H1 (cell line): ENCODE data around the gene PIGK. TPM values are rescaled to one million over a fixed set of nuclear protein-coding genes. Genes with fewer than 3 reads are reported as not detected.

Source experiments
- CTCF ChIA-PET: fragments of 300-600 bp; sonication (Branson Sonifier 250); formaldehyde crosslinking; loops from one replicate; lab custom pipeline; 2021; ENCODE audit not compliant: partially characterized antibody; lab: Charles Lee
- POLR2A ChIA-PET: fragments of 300-600 bp; sonication (Branson Sonifier 250); formaldehyde crosslinking; loops from one replicate; lab custom pipeline; 2021; ENCODE audit warnings: inconsistent platforms; ENCODE audit not compliant: partially characterized antibody; lab: Charles Lee
- DNase-seq, 2 experiments: peaks; one replicate each; pipeline versions ENCODE4 v3.0.0 to v3.0.0-alpha.2; 2010 to 2022; ENCODE audit warnings: low spot score in 2 of 2, low read depth in 1 of 2, mixed read lengths in 1 of 2
- FAIRE-seq: peaks from 2 replicates; lab custom pipeline; 2011; peaks lifted over from hg19 to GRCh38; lab: Jason Lieb, UNC
- H2AFZ ChIP-seq: 2 replicates; pipeline ENCODE4 v1.8.1; 2012; ENCODE audit warnings: low read length, inconsistent platforms
- H2AK5ac ChIP-seq: 2 replicates; pipeline ENCODE4 v1.6.1; 2013; ENCODE audit warnings: low read depth, low read length
- H2BK120ac ChIP-seq: replicated peaks from 2 replicates; pipeline ENCODE3; 2013; ENCODE audit warnings: low read depth, low read length, inconsistent platforms
- H2BK12ac ChIP-seq: 2 replicates; pipeline ENCODE4 v1.6.1; 2013; ENCODE audit warnings: low read depth, low read length
- H2BK15ac ChIP-seq: 2 replicates; pipeline ENCODE4 v1.6.1; 2013; ENCODE audit warnings: low read length
- H2BK20ac ChIP-seq: 2 replicates; pipeline ENCODE4 v1.6.1; 2013; ENCODE audit warnings: low read length
- H2BK5ac ChIP-seq: 2 replicates; pipeline ENCODE4 v1.6.1; 2013; ENCODE audit warnings: low read depth, low read length
- H3K14ac ChIP-seq: 2 replicates; pipeline ENCODE4 v1.6.1; 2013; ENCODE audit warnings: inconsistent platforms; ENCODE audit not compliant: insufficient read length
- H3K18ac ChIP-seq: 2 replicates; pipeline ENCODE4 v1.6.1; 2013; ENCODE audit warnings: low read length; ENCODE audit errors: extremely low read depth
- H3K23ac ChIP-seq: 2 replicates; pipeline ENCODE4 v1.6.1; 2013; ENCODE audit warnings: inconsistent platforms; ENCODE audit not compliant: insufficient read length
- H3K23me2 ChIP-seq: 2 replicates; pipeline ENCODE4 v1.6.1; 2013; ENCODE audit warnings: low read depth, low read length
- H3K27ac ChIP-seq: 2 replicates; pipeline ENCODE4 v1.6.1; 2011; ENCODE audit warnings: low read depth, low read length, inconsistent platforms
- H3K27me3 ChIP-seq, 4 experiments: replicated peaks in 1 of 4; 1 replicate in 1 of 4; 2 replicates in 3 of 4; pipeline versions ENCODE4 v1.6.1 to v1.8.1; 2011 to 2013; ENCODE audit warnings: low read length in 3 of 4, mild to moderate bottlenecking in 3 of 4, inconsistent platforms in 2 of 4, mixed read lengths in 2 of 4, moderate library complexity in 1 of 4; ENCODE audit not compliant: control insufficient read depth in 3 of 4, insufficient read depth in 3 of 4; ENCODE audit errors: extremely low read depth in 1 of 4
- H3K36me3 ChIP-seq, 4 experiments: 2 replicates each; pipeline versions ENCODE4 v1.6.1 to v1.8.1; 2011 to 2013; ENCODE audit warnings: mild to moderate bottlenecking in 4 of 4, low read length in 3 of 4, moderate library complexity in 2 of 4, control low read depth in 1 of 4, inconsistent platforms in 1 of 4; ENCODE audit not compliant: insufficient read depth in 4 of 4, control insufficient read depth in 2 of 4
- H3K4ac ChIP-seq: replicated peaks from 2 replicates; pipeline ENCODE3; 2013; ENCODE audit warnings: low read length, low read depth, mixed read lengths, inconsistent platforms; ENCODE audit not compliant: insufficient read length
- H3K4me1 ChIP-seq, 4 experiments: replicated peaks in 1 of 4; 1 replicate in 1 of 4; 2 replicates in 3 of 4; pipeline versions ENCODE4 v1.6.1 to v1.8.1; 2011 to 2013; ENCODE audit warnings: low read length in 3 of 4, inconsistent platforms in 2 of 4, mixed read lengths in 1 of 4; ENCODE audit not compliant: insufficient read depth in 4 of 4, control insufficient read depth in 3 of 4
- H3K4me2 ChIP-seq, 2 experiments: 2 replicates each; pipeline versions ENCODE4 v1.6.1 to v1.8.1; 2011 to 2013; ENCODE audit warnings: low read depth in 2 of 2, low read length in 2 of 2, control low read depth in 1 of 2, inconsistent platforms in 1 of 2, mild to moderate bottlenecking in 1 of 2; ENCODE audit not compliant: insufficient read depth in 1 of 2
- H3K4me3 ChIP-seq, 4 experiments: fragments of 200-600, 300-600 bp in 1 of 4; sonication (generic), shearing (Covaris generic), sonication (Bioruptor Twin) in 1 of 4; 2 replicates each; pipeline versions ENCODE4 v1.5.1 to v1.8.1; 2011 to 2016; ENCODE audit warnings: low read length in 4 of 4, low read depth in 3 of 4, control low read depth in 2 of 4, inconsistent platforms in 2 of 4, mild to moderate bottlenecking in 2 of 4, mixed read lengths in 1 of 4, moderate library complexity in 1 of 4; ENCODE audit not compliant: insufficient read depth in 2 of 4; ENCODE audit errors: extremely low read depth in 1 of 4
- H3K56ac ChIP-seq: replicated peaks from 2 replicates; pipeline ENCODE3; 2013; ENCODE audit warnings: low read depth, mild to moderate bottlenecking, mixed read lengths, low read length, inconsistent platforms; ENCODE audit not compliant: insufficient read length
- H3K79me1 ChIP-seq: 2 replicates; pipeline ENCODE4 v1.6.1; 2013; ENCODE audit warnings: low read depth, low read length, control low read depth
- H3K79me2 ChIP-seq, 2 experiments: 2 replicates each; pipeline versions ENCODE4 v1.6.1 to v1.8.1; 2012 to 2013; ENCODE audit warnings: low read length in 2 of 2, mild to moderate bottlenecking in 2 of 2, inconsistent platforms in 1 of 2; ENCODE audit not compliant: insufficient read depth in 2 of 2, control insufficient read depth in 1 of 2
- H3K9ac ChIP-seq, 4 experiments: replicated peaks in 1 of 4; 1 replicate in 1 of 4; 2 replicates in 3 of 4; pipeline versions ENCODE4 v1.6.1 to v1.8.1; 2011 to 2013; ENCODE audit warnings: low read depth in 3 of 4, low read length in 3 of 4, control low read depth in 2 of 4, mild to moderate bottlenecking in 2 of 4, moderate library complexity in 2 of 4, inconsistent platforms in 1 of 4; ENCODE audit errors: extremely low read depth in 1 of 4
- H3K9me3 ChIP-seq, 2 experiments: 2 replicates each; pipeline versions ENCODE4 v1.6.1 to v1.8.1; 2012 to 2013; ENCODE audit warnings: mild to moderate bottlenecking in 2 of 2, moderate library complexity in 2 of 2, control low read depth in 1 of 2, inconsistent platforms in 1 of 2, low read depth in 1 of 2, low read length in 1 of 2, mixed read lengths in 1 of 2; ENCODE audit not compliant: insufficient read depth in 2 of 2
- H4K20me1 ChIP-seq, 2 experiments: replicated peaks in 1 of 2; 2 replicates each; pipeline versions ENCODE3 to v1.8.1; 2011 to 2013; ENCODE audit warnings: inconsistent platforms in 2 of 2, low read length in 2 of 2, mild to moderate bottlenecking in 1 of 2; ENCODE audit not compliant: insufficient read depth in 2 of 2, control insufficient read depth in 1 of 2
- H4K5ac ChIP-seq: 2 replicates; pipeline ENCODE4 v1.6.1; 2013; ENCODE audit warnings: low read length, low read depth, mixed read lengths, inconsistent platforms; ENCODE audit not compliant: insufficient read length
- H4K8ac ChIP-seq: 2 replicates; pipeline ENCODE4 v1.8.0; 2013; ENCODE audit warnings: mild to moderate bottlenecking, moderate library complexity, low read length, inconsistent platforms; ENCODE audit not compliant: insufficient read depth; ENCODE audit errors: extremely low read depth
- H4K91ac ChIP-seq: replicated peaks from 2 replicates; pipeline ENCODE3; 2013; ENCODE audit warnings: low read length, mixed read lengths, inconsistent platforms; ENCODE audit not compliant: insufficient read length
- POLR2A ChIP-seq, 2 experiments: IDR thresholded peaks; 1 replicate in 1 of 2; 2 replicates in 1 of 2; pipeline ENCODE4 v1.6.1; 2011; ENCODE audit warnings: low read depth in 2 of 2, low read length in 2 of 2, mild to moderate bottlenecking in 2 of 2; ENCODE audit errors: control extremely low read depth in 1 of 2
- WGBS, 2 experiments: shearing (Covaris generic) in 1 of 2; methylation state at CpG; one replicate each; pipeline versions ENCODE4 v1.1.6 to v1.1.7; 2013 to 2015; ENCODE audit warnings: low lambda C conversion rate in 2 of 2, mixed read lengths in 2 of 2, inconsistent platforms in 1 of 2, low coverage in 1 of 2, missing lambda C conversion rate in 1 of 2; ENCODE audit not compliant: insufficient replicate concordance in 2 of 2, insufficient coverage in 1 of 2, insufficient read length in 1 of 2; ENCODE audit errors: extremely low coverage in 1 of 2, missing lambda C conversion rate in 1 of 2; 5-methylcytosine and 5-hydroxymethylcytosine counted together
- polyA plus RNA-seq, 7 experiments: library from polyadenylated mRNA; depleted of rRNA in 3 of 7; stranded (reverse) in 5 of 7; unstranded in 2 of 7; fragments of >200 nt in 5 of 7; fragments of 200-250 nt in 2 of 7; gene quantifications; 1 replicate in 5 of 7; 2 replicates in 1 of 7; 4 replicates in 1 of 7; pipeline versions ENCODE4 v1.2.1 to v1.2.3, GENCODE V29; 2011 to 2013; ENCODE audit warnings: missing spikeins in 2 of 7, mixed read lengths in 2 of 7
- total RNA-seq: library from RNA; stranded (reverse); fragmentation: NEBNext Ultra II Directional; extraction: Animal tissue kit (Norgen Biotek cat#: 25700); gene quantifications from 2 replicates; pipeline ENCODE4 v1.2.1, GENCODE V29; 2021
- TF ChIP-seq, protein P1 (sequence below): IDR thresholded peaks from 2 replicates; pipeline ENCODE4 v1.6.1; 2012; ENCODE audit warnings: inconsistent platforms

The PIGK gene
- total and polyA plus RNA-seq, 2 of the 8 experiments (the other 6 are each of a cell fraction or from before 2014, with no cell fraction given) = 5.6 to 23.2 TPM

DNA sequence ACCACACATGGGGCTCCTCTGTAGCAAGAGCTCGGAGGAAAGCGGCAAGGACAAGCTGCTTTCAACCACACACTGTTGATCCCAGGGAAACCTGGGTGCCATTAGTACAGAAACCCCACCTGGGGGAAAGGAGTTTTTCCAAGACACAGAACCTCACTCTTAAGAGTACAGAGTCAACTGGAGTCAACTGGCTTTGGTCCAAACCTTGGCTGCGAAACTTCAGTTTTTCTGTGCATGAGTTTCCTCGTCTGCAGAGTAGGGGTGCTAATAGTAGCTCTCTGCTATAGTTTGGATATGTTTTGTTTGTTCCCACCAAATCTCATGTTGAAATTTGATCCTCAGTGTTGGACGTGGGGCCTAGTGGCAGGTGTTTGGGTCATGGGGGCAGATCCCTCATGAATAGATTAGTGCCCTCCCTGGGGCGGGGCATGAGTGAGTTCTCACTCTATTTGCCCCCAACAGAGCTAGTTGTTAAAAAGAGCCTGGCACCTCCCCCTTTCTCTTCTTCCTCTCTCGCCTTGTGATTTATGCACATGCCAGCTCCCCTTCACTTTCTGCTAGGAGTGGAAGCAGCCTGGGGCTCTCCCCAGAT lies 161.1 kb downstream of the PIGK start:
- no peaks in the 10 kb centered on the region for H3K9me3 ChIP-seq
- no peak overlapping the region for H2BK120ac ChIP-seq
- no peaks in the 10 kb centered on the region for H3K27me3 ChIP-seq
- no peaks in the 10 kb centered on the region for H4K20me1 ChIP-seq
- peaks cover 2 to 7% (median 4%) of the 10 kb centered on the region in 4 experiments; a peak in 6 of 7 replicates for H3K4me1 ChIP-seq
- H3K14ac ChIP-seq = no peak overlapping the region
- H3K56ac ChIP-seq = no peak overlapping the region
- H2BK15ac ChIP-seq = no peak overlapping the region
- H3K79me1 ChIP-seq = no peaks in the 10 kb centered on the region
- no peak for TF ChIP-seq POLR2A (IDR thresholded peaks at IDR 0.05; ENCODE audit: control extremely low read depth in 1 of 2, low read depth in 2 of 2, low read length in 2 of 2)
- TF ChIP-seq, protein P1, sequence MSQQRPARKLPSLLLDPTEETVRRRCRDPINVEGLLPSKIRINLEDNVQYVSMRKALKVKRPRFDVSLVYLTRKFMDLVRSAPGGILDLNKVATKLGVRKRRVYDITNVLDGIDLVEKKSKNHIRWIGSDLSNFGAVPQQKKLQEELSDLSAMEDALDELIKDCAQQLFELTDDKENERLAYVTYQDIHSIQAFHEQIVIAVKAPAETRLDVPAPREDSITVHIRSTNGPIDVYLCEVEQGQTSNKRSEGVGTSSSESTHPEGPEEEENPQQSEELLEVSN = peak; percentile 55; the same call in 1 of the 2 replicates
- 76% methylated on average over 7 of the region's 7 CpGs; no CpG with 5 or more reads in 1 of the 2 experiments for WGBS, 2 experiments
- H3K27ac ChIP-seq = no peak overlapping the region
- H3K4me2 ChIP-seq = no peak overlapping the region
- ChIA-PET POLR2A (no interaction called here), CTCF (interaction anchor here (0.6 to 1.4 kb wide), 4 partner anchors 10 to 412 kb away, joined by 3 to 4 read pairs (median 3); no protein-coding TSS in a partner anchor)
- no peak overlapping the region for H4K5ac ChIP-seq
- H3K79me2 ChIP-seq = no peaks in the 10 kb centered on the region
- H2AFZ ChIP-seq = no peak overlapping the region
- H3K23me2 ChIP-seq = no peaks in the 10 kb centered on the region
- no peak overlapping the region for H3K23ac ChIP-seq
- DNase-seq (no peak), FAIRE-seq (no peak)
- H4K91ac ChIP-seq = no peak overlapping the region
- no peak overlapping the region for H3K4me3 ChIP-seq
- H3K9ac ChIP-seq = no peak overlapping the region
- no peak overlapping the region for H2BK12ac ChIP-seq
- H3K36me3 ChIP-seq = no peaks in the 10 kb centered on the region
- H4K8ac ChIP-seq = no peak overlapping the region
- H2AK5ac ChIP-seq = no peak overlapping the region
- no peak overlapping the region for H3K18ac ChIP-seq
- H3K4ac ChIP-seq = no peak overlapping the region
- H2BK5ac ChIP-seq = no peak overlapping the region
- no peak overlapping the region for H2BK20ac ChIP-seq
